Smooth muscle cell of the coronary artery (primary cell): ENCODE data around the gene IQCM. TPM values are rescaled to one million over a fixed set of nuclear protein-coding genes. Genes with fewer than 3 reads are reported as not detected.

ENCODE experiments used
- total RNA-seq: library from RNA; depleted of rRNA; stranded (reverse); fragments of >200 nt; gene quantifications from 2 replicates; pipeline ENCODE4 v1.2.3, GENCODE V29; 2014; ENCODE audit warnings: low replicate concordance

Gene IQCM, protein sequence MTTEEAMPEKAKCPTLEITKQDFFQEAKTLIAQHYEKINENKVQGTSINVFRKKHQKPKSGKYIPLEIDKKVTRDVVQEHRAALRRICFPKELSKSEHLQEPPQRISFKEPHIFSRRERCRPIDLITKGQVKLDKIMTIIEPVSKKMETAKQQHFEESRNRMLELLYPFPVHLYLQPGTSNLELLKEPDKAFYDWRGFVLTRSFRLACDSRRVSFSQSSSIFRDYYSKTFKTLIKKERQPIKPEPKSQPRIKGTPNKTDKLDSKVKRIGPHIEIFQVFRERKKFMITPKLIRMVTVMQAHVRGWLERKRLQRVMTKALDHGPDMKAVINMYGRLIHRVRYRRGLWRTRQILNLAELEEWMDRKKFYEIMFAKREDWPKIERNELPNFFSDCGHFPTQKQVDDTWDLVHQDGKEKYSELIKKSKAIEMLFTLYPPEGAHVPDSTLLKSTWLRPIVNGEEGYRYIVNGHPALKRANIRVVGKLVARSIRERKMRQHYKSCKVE
- not detected in 2 replicates for total RNA-seq

DNA sequence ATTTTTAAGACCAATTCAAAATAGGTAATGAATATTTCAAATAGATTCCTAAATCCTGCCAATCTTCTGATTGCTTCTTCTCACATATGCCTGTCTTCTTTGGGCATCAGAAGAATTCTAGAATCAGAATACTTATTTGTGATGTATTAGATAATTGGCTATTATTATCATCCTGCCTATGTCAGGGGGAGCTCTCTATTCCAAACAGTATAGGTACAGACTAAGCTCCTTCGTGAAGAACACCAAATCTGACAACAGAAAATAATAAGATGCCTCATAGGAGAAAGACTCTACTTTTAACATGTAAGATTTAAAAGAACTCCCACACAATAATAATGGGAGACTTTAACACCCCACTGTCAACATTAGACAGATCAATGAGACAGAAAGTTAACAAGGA is at the start of gene IQCM:
Gene IQCM, minus strand, starts transcription at position 101 of the 400 bp plus-strand sequence. CDS start 73,152 bp downstream, outside the sequence.

